ENCODE measurements around the gene WNT8B. TPM values are rescaled to one million over a fixed set of nuclear protein-coding genes. Genes with fewer than 3 reads are reported as not detected.
A peak's percentile ranks its signal among the peaks of the same experiment; 100 is the strongest.

The WNT8B gene
- total and polyA plus RNA-seq, 2 donors (not counting 1 experiment from before 2014, with no cell fraction given), result not detected

- Mint-ChIP-seq H3K27me3 (peaks cover 17% of the 10 kb centered on the region), H3K9me3 (ENCODE audit: insufficient read depth) (no peaks in the 10 kb centered on the region), H3K4me1 (no peaks in the 10 kb centered on the region), H3K27ac (no peak overlapping the region), H3K4me3 (no peak overlapping the region)
- WGBS (ENCODE audit: insufficient coverage), result 15% methylated on average over 10 of the region's 13 CpGs
- DNase-seq, result peak; percentile 94
- no peak overlapping the region for H3K27ac ChIP-seq (ENCODE audit: low read length in 2 of 2)
- no peaks in the 10 kb centered on the region for H4K20me1 ChIP-seq (ENCODE audit: control insufficient read depth, insufficient read depth, low read length, poor library complexity, severe bottlenecking)
- H3K79me2 ChIP-seq (ENCODE audit: control insufficient read depth, insufficient read depth, low read length), result no peaks in the 10 kb centered on the region
- H3K9ac ChIP-seq (ENCODE audit: low read length), result no peak overlapping the region
- CTCF ChIA-PET, result interaction anchor here (0.7 to 6.8 kb wide), 24 partner anchors 9 to 445 kb away, joined by 3 to 218 read pairs (median 4); partner anchors contain the start of gene SCD
- POLR2A ChIA-PET, result interaction anchor here (0.6 kb wide), 1 partner anchor 98 kb away, joined by 4 read pairs; no protein-coding TSS in a partner anchor
- TF ChIP-seq CTCF (IDR thresholded peaks at IDR 0.05) (peak; percentile 100), EZH2 (IDR thresholded peaks at IDR 0.05; ENCODE audit: borderline replicate concordance, insufficient read depth, low read depth, low read length, poor library complexity, severe bottlenecking) (no peak)
- intact Hi-C loops (cut with micrococcal nuclease), result loop anchor here (1.0 to 10.0 kb wide), 6 partner anchors 85 to 586 kb away; no protein-coding TSS in a partner anchor
- H3K27me3 ChIP-seq (replicated peaks in 1 of 4; ENCODE audit: control extremely low read depth in 1 of 4, control insufficient read depth in 3 of 4, insufficient read depth in 4 of 4, low read length in 3 of 4), result no peaks in the 10 kb centered on the region
- no peak overlapping the region for H3K4me3 ChIP-seq (ENCODE audit: control extremely low read depth in 1 of 5, extremely low read depth in 1 of 5, insufficient read depth in 1 of 5, low read depth in 2 of 5, low read length in 4 of 5)
- no peak overlapping the region for H2AFZ ChIP-seq (ENCODE audit: insufficient read depth, low read depth, low read length, poor library complexity, severe bottlenecking)
- H3K36me3 ChIP-seq (replicated peaks in 1 of 2; ENCODE audit: control extremely low read depth in 1 of 2, control insufficient read depth in 1 of 2, extremely low read depth in 1 of 2, insufficient read depth in 2 of 2, low read length in 1 of 2), result no peaks in the 10 kb centered on the region
- no peaks in the 10 kb centered on the region for H3K9me3 ChIP-seq (ENCODE audit: control extremely low read depth in 1 of 3, control insufficient read depth in 2 of 3, insufficient read depth in 1 of 3, low read length in 2 of 3)
- no peak overlapping the region for H3K4me2 ChIP-seq (replicated peaks; ENCODE audit: low read depth, low read length, poor library complexity, severe bottlenecking)
- ATAC-seq (ENCODE audit: low read depth), result peak; percentile 99
- no peaks in the 10 kb centered on the region for H3K4me1 ChIP-seq (ENCODE audit: control insufficient read depth in 2 of 2, insufficient read depth in 2 of 2, low read length in 2 of 2)
These were observed 29.3 kb upstream of the WNT8B start for GRCh38 chr10:100433253-100434240.

- no peaks in the 10 kb centered on the region for H3K79me2 ChIP-seq (ENCODE audit: control insufficient read depth, insufficient read depth, low read length)
- no peaks in the 10 kb centered on the region for H3K36me3 ChIP-seq (replicated peaks in 1 of 2; ENCODE audit: control extremely low read depth in 1 of 2, control insufficient read depth in 1 of 2, extremely low read depth in 1 of 2, insufficient read depth in 2 of 2, low read length in 1 of 2)
- no peak overlapping the region for H3K4me3 ChIP-seq (ENCODE audit: control extremely low read depth in 1 of 5, extremely low read depth in 1 of 5, insufficient read depth in 1 of 5, low read depth in 2 of 5, low read length in 4 of 5)
- ATAC-seq (ENCODE audit: low read depth) (no peak), DNase-seq (no peak)
- Mint-ChIP-seq H3K27ac (no peak overlapping the region), H3K9me3 (ENCODE audit: insufficient read depth) (no peaks in the 10 kb centered on the region), H3K4me3 (no peak overlapping the region), H3K4me1 (no peaks in the 10 kb centered on the region), H3K27me3 (peaks cover 17% of the 10 kb centered on the region)
- H3K27me3 ChIP-seq (replicated peaks in 1 of 4; ENCODE audit: control extremely low read depth in 1 of 4, control insufficient read depth in 3 of 4, insufficient read depth in 4 of 4, low read length in 3 of 4), result no peaks in the 10 kb centered on the region
- no peaks in the 10 kb centered on the region for H3K9me3 ChIP-seq (ENCODE audit: control extremely low read depth in 1 of 3, control insufficient read depth in 2 of 3, insufficient read depth in 1 of 3, low read length in 2 of 3)
- H3K9ac ChIP-seq (ENCODE audit: low read length), result no peak overlapping the region
- no peaks in the 10 kb centered on the region for H4K20me1 ChIP-seq (ENCODE audit: control insufficient read depth, insufficient read depth, low read length, poor library complexity, severe bottlenecking)
- CTCF ChIA-PET, result no interaction called here
- H2AFZ ChIP-seq (ENCODE audit: insufficient read depth, low read depth, low read length, poor library complexity, severe bottlenecking), result no peak overlapping the region
- POLR2A ChIA-PET, result no interaction called here
- H3K4me2 ChIP-seq (replicated peaks; ENCODE audit: low read depth, low read length, poor library complexity, severe bottlenecking), result no peak overlapping the region
- no peaks in the 10 kb centered on the region for H3K4me1 ChIP-seq (ENCODE audit: control insufficient read depth in 2 of 2, insufficient read depth in 2 of 2, low read length in 2 of 2)
- no peak overlapping the region for H3K27ac ChIP-seq (ENCODE audit: low read length in 2 of 2)
- no peak for TF ChIP-seq EZH2 (IDR thresholded peaks at IDR 0.05; ENCODE audit: borderline replicate concordance, insufficient read depth, low read depth, low read length, poor library complexity, severe bottlenecking)
- no peak for TF ChIP-seq CTCF (IDR thresholded peaks at IDR 0.05)
- intact Hi-C loops (cut with micrococcal nuclease), result loop anchor here (10.0 kb wide), 1 partner anchor 439 kb away; no protein-coding TSS in a partner anchor
- WGBS (ENCODE audit: insufficient coverage), result 89% methylated on average over 1 of the region's 3 CpGs
These were observed 26.6 kb upstream of the WNT8B start for GRCh38 chr10:100436255-100436654.

Data from B cell (primary cell).